ENCODE results near the gene MED8. TPM values are rescaled to one million over a fixed set of nuclear protein-coding genes. Genes with fewer than 3 reads are reported as not detected.

The MED8 gene
- total and polyA plus RNA-seq, 2 of the 13 experiments (the other 11 are each of a cell fraction or from before 2014, with no cell fraction given), result 16.9 to 77.4 TPM

DNA sequence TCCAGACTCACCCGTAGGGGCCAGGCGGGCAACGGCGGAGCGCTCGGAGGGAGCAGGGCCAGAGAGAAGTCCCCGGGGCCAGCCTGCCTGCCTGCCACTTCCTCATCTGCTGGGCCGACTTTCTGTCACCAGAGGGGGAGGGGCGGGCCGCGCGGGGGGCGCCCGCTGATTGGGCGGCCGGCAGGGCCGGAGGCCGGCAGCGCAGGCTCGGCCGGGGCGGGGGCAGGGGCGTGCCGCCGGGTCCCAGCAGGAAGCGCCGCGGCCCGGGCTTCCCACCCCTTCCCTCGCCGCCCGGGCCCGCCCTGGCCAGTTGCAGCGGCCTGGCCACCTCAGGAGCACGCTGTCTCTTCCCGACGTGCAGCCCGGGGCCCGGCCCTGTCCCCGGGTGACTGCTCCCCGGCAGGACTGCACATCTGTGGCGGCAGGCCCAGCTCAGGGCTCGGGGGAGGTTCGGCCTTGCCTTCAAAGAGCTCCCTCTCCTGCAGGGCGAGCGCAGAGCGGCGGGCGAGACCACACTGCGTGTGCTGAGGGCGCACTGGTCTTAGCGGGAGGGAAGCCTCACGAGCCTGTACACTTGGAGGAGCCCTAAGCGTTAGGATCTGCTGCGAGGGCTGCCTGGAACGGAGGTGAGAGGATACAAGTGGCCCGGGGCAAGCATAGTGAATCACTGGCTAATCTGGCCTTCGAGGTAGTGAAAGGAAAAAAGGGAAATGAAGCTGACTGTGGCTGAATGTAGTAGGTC is 21.5 kb downstream of the MED8 start, which contains the start of gene ELOVL1 (continued):
- no peak for TF ChIP-seq ELF4 (CRISPR knock-in tag; IDR thresholded peaks at IDR 0.05; ENCODE audit: borderline replicate concordance)
- no peak for TF ChIP-seq FOXK2 (IDR thresholded peaks at IDR 0.05)
- TF ChIP-seq, protein P1, sequence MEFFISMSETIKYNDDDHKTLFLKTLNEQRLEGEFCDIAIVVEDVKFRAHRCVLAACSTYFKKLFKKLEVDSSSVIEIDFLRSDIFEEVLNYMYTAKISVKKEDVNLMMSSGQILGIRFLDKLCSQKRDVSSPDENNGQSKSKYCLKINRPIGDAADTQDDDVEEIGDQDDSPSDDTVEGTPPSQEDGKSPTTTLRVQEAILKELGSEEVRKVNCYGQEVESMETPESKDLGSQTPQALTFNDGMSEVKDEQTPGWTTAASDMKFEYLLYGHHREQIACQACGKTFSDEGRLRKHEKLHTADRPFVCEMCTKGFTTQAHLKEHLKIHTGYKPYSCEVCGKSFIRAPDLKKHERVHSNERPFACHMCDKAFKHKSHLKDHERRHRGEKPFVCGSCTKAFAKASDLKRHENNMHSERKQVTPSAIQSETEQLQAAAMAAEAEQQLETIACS (CRISPR knock-in tag; IDR thresholded peaks at IDR 0.05), result no peak
- peak; percentile 28; the same call in 1 of the 2 replicates for TF ChIP-seq GATAD2A (CRISPR knock-in tag; IDR thresholded peaks at IDR 0.05)
- 0 out of 2 replicates have a peak, but pooled peaks have one; percentile 15 for TF ChIP-seq ZMYM3 (CRISPR knock-in tag; IDR thresholded peaks at IDR 0.05)
- TF ChIP-seq, protein P2, sequence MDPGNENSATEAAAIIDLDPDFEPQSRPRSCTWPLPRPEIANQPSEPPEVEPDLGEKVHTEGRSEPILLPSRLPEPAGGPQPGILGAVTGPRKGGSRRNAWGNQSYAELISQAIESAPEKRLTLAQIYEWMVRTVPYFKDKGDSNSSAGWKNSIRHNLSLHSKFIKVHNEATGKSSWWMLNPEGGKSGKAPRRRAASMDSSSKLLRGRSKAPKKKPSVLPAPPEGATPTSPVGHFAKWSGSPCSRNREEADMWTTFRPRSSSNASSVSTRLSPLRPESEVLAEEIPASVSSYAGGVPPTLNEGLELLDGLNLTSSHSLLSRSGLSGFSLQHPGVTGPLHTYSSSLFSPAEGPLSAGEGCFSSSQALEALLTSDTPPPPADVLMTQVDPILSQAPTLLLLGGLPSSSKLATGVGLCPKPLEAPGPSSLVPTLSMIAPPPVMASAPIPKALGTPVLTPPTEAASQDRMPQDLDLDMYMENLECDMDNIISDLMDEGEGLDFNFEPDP (CRISPR knock-in tag; conservative IDR thresholded peaks at IDR 0.05), result no peak
- TF ChIP-seq, protein P3, sequence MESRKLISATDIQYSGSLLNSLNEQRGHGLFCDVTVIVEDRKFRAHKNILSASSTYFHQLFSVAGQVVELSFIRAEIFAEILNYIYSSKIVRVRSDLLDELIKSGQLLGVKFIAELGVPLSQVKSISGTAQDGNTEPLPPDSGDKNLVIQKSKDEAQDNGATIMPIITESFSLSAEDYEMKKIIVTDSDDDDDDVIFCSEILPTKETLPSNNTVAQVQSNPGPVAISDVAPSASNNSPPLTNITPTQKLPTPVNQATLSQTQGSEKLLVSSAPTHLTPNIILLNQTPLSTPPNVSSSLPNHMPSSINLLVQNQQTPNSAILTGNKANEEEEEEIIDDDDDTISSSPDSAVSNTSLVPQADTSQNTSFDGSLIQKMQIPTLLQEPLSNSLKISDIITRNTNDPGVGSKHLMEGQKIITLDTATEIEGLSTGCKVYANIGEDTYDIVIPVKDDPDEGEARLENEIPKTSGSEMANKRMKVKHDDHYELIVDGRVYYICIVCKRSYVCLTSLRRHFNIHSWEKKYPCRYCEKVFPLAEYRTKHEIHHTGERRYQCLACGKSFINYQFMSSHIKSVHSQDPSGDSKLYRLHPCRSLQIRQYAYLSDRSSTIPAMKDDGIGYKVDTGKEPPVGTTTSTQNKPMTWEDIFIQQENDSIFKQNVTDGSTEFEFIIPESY (CRISPR knock-in tag; IDR thresholded peaks at IDR 0.05), result no peak
- no peak for TF ChIP-seq SRF (IDR thresholded peaks at IDR 0.05; ENCODE audit: low read depth, low read length)
- TF ChIP-seq RAD51 (IDR thresholded peaks at IDR 0.05; ENCODE audit: borderline replicate concordance), result no peak
- TF ChIP-seq RNF2 (conservative IDR thresholded peaks at IDR 0.05; ENCODE audit: low read depth), result peak; percentile 93
- TF ChIP-seq JUNB (CRISPR knock-in tag; IDR thresholded peaks at IDR 0.05; ENCODE audit: borderline replicate concordance), result peak; percentile 65; the same call in 1 of the 2 replicates
- TF ChIP-seq, protein P4, sequence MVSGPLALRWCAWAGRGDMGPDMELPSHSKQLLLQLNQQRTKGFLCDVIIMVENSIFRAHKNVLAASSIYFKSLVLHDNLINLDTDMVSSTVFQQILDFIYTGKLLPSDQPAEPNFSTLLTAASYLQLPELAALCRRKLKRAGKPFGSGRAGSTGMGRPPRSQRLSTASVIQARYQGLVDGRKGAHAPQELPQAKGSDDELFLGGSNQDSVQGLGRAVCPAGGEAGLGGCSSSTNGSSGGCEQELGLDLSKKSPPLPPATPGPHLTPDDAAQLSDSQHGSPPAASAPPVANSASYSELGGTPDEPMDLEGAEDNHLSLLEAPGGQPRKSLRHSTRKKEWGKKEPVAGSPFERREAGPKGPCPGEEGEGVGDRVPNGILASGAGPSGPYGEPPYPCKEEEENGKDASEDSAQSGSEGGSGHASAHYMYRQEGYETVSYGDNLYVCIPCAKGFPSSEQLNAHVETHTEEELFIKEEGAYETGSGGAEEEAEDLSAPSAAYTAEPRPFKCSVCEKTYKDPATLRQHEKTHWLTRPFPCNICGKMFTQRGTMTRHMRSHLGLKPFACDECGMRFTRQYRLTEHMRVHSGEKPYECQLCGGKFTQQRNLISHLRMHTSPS (CRISPR knock-in tag; IDR thresholded peaks at IDR 0.05; ENCODE audit: low read depth), result peak; percentile 37; the same call in 1 of the 2 replicates
- TF ChIP-seq ZNF232 (CRISPR knock-in tag; IDR thresholded peaks at IDR 0.05; ENCODE audit: borderline replicate concordance), result peak; percentile 60; the same call in 1 of the 2 replicates
- TF ChIP-seq SAFB2 (CRISPR knock-in tag; IDR thresholded peaks at IDR 0.05; ENCODE audit: borderline replicate concordance, low read depth), result 0 out of 2 replicates have a peak, but pooled peaks have one; percentile 54
- TF ChIP-seq BRCA1 (CRISPR knock-in tag; IDR thresholded peaks at IDR 0.05), result 0 out of 2 replicates have a peak, but pooled peaks have one; percentile 50
- peak; percentile 87 for TF ChIP-seq MED13 (CRISPR knock-in tag; IDR thresholded peaks at IDR 0.05)
- peak; percentile 71; the same call in 1 of the 2 replicates for TF ChIP-seq DRAP1 (CRISPR knock-in tag; IDR thresholded peaks at IDR 0.05)
- peak; percentile 84 for TF ChIP-seq NKX3-1 (CRISPR knock-in tag; IDR thresholded peaks at IDR 0.05)
- TF ChIP-seq CSRNP1 (CRISPR knock-in tag; IDR thresholded peaks at IDR 0.05), result peak; percentile 92
- TF ChIP-seq FOXA3 (CRISPR knock-in tag; IDR thresholded peaks at IDR 0.05), result peak; percentile 29
- TF ChIP-seq ATM (IDR thresholded peaks at IDR 0.05; ENCODE audit: borderline replicate concordance), result no peak
- TF ChIP-seq ZBTB1 (CRISPR knock-in tag; IDR thresholded peaks at IDR 0.05; ENCODE audit: borderline replicate concordance), result 0 out of 2 replicates have a peak, but pooled peaks have one; percentile 40

Measured in HepG2 (cell line).